IPS DF 6.9 (cell line): ENCODE measurements around the gene CMIP.

ENCODE experiments used
- DNase-seq: peaks from one replicate; pipeline ENCODE4 v3.0.0-alpha.2; 2013; ENCODE audit warnings: low read depth, low spot score
- H3K27ac ChIP-seq: one replicate; pipeline ENCODE4 v1.5.1; 2013; ENCODE audit warnings: low read length, control low read depth
- H3K27me3 ChIP-seq: 2 replicates; pipeline ENCODE4 v1.6.1; 2013; ENCODE audit warnings: mild to moderate bottlenecking, low read length; ENCODE audit not compliant: control insufficient read depth, insufficient read depth
- H3K36me3 ChIP-seq: 2 replicates; pipeline ENCODE4 v1.6.1; 2013; ENCODE audit warnings: low read length; ENCODE audit not compliant: control insufficient read depth, insufficient read depth
- H3K4me1 ChIP-seq: 2 replicates; pipeline ENCODE4 v1.6.1; 2013; ENCODE audit warnings: low read length; ENCODE audit not compliant: control insufficient read depth, insufficient read depth
- H3K4me3 ChIP-seq: 2 replicates; pipeline ENCODE4 v1.5.1; 2013; ENCODE audit warnings: mild to moderate bottlenecking, low read length
- H3K9me3 ChIP-seq: 2 replicates; pipeline ENCODE4 v1.6.1; 2013; ENCODE audit warnings: low read length, inconsistent platforms; ENCODE audit not compliant: control insufficient read depth, insufficient read depth
- WGBS: extraction: QIAGEN DNeasy Blood & Tissue Kit; methylation state at CpG from one replicate; pipeline ENCODE4 v1.1.7; 2013; ENCODE audit warnings: mixed read lengths, missing lambda C conversion rate; ENCODE audit not compliant: insufficient read length, insufficient coverage; 5-methylcytosine and 5-hydroxymethylcytosine counted together

CMIP gene

DNA sequence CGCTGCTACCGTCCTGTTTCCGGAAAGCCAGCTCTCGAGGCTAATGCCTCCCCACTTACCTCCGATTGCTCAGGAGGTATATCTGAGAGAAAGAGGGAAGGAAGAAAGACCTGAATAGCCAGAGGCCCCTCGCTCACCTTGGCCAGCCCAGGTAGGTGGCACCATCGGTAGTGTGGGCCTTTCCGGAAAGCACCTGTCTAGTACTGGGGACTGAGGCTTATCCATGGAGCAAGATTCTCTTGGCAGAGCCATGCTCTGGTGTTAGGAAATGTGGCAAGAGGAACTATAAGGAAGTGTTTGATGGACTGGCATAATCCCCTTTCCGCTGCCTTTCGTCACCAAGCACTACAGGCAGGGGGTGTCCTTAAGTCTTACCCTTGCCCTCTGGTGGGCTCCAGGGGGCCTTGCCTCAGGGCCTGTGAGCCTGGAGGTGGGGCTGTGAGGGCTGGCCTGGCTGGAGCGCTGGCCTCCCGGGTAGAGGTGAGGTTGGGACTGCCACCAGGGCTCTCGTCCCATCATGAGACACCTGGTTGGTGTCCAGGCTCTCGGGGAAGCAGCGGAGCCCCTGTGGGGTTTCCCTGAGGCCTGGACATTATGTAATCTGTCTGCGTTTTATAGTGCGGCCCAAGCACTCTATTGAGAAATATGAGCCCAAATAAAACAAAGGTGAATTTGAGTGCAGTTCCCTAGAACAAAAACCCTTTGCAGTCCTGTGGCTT is 2.9 kb downstream of the CMIP start:
- no peak overlapping the region for H3K4me3 ChIP-seq
- H3K27ac ChIP-seq: no peak overlapping the region
- H3K4me1 ChIP-seq: peaks cover 6% of the 10 kb centered on the region
- WGBS: no CpG with 5 or more reads among the region's 17 CpGs
- no peaks in the 10 kb centered on the region for H3K36me3 ChIP-seq
- no peaks in the 10 kb centered on the region for H3K9me3 ChIP-seq
- no peaks in the 10 kb centered on the region for H3K27me3 ChIP-seq
- no peak for DNase-seq

DNA sequence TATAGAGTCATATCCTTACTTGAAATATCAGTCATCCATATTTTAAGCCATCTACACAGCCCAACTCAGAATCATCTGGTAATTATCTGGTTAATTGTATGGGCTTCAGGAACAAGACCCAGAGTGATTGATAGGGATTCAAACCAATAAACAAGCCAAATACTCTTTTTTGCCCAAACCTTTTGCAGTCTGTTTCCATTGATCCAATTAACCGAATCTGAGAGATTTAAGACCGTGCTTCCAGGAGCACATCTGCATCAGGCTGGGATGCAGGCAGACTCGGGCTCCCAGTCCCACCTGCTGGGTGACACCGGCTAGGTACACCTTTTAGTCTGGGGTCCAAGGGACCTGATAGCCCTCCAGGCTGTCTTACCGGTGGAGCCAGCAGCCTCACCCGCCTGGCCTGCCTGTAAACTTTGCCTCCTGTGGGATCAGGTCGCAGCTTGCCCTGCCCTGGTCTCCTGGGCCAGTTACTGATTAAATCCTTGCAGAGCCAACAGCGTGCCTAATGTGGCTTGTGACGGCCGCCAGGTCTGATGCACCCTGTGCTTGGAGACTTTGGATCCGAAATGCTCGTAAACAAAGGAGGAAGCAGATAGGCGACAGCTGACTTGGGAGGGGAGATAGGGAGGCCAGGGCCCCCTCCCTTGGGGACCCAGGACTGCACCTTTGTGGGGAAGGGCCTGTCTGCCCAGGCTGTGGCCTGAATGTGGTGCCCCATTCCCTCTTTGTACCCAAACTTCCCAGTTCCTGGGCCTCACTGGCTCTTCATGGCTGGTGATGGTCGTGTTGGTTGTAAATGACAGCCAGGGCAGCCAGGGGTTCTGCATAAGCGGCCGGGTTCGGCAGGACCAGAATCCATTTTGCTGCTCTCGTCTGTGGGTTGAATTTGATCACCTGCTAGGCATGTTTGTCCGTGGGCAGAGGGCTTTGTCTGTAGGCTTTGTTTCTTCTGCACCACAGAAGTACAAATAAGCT is 3.8 kb downstream of the CMIP start:
- DNase-seq: no peak
- Histone ChIP-seq H3K27me3 (no peaks in the 10 kb centered on the region), H3K4me3 (no peak overlapping the region), H3K4me1 (peaks cover 6% of the 10 kb centered on the region), H3K36me3 (no peaks in the 10 kb centered on the region), H3K27ac (no peak overlapping the region), H3K9me3 (no peaks in the 10 kb centered on the region)
- WGBS: no CpG with 5 or more reads among the region's 19 CpGs

DNA sequence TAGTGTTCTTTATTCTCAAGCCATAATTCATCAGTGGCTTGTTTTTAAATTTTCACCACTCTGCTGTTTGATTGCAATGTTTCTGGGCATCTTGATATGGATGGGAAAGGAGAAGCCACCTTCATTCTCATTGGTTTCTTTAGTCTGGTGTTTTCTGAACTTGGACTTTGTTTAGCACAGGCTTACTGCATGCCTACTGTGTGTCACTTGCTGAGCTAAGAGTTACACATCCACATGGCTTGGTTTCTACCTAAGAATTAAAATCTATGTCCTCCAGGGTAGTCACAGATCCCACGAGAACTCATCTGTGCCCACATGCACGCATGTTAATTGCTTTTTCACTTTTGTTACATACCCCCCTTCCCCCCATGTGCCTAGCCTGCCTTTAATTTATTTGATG is 4.6 kb downstream of the CMIP start:
- Histone ChIP-seq H3K9me3 (no peaks in the 10 kb centered on the region), H3K27me3 (no peaks in the 10 kb centered on the region), H3K27ac (no peak overlapping the region), H3K4me3 (no peak overlapping the region), H3K4me1 (peaks cover 6% of the 10 kb centered on the region), H3K36me3 (no peaks in the 10 kb centered on the region)
- DNase-seq: no peak
- WGBS: no CpG with 5 or more reads among the region's 2 CpGs

DNA sequence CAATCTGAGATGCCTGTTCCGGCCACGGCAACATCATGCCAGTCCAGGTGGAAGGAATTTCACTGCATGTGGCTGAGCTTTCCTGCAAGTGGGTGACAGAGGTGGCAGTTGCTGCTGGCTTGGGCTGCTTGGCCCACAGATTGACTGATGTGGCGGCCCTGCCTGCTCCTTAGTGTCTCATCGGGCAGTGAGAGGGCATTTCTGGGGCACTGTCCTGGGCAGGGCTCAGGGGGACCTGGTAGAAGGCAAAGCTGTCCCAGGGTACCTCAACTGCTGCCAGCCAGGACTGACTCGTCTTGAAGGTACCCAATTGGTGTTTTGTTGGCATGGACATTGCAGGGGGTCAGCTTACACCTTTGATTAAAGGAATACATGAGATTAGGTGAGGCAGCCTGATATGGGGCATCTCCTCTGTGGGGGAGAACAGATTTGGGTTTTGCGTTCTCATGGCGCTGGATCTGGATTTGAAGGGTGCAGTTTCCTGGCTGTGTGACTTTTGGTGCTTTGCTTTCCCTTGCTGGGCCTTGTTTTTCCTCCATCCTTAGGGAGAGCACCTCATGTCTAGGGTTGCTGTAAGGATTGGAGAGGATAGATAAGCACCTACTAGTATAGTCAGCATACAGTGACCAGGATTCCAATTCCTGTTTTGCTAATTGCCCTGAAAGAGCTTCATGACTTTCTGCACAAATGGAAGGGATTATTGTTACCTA is 5.4 kb downstream of the CMIP start:
- Histone ChIP-seq H3K4me1 (peaks cover 6% of the 10 kb centered on the region), H3K27ac (no peak overlapping the region)
- no peak for DNase-seq

DNA sequence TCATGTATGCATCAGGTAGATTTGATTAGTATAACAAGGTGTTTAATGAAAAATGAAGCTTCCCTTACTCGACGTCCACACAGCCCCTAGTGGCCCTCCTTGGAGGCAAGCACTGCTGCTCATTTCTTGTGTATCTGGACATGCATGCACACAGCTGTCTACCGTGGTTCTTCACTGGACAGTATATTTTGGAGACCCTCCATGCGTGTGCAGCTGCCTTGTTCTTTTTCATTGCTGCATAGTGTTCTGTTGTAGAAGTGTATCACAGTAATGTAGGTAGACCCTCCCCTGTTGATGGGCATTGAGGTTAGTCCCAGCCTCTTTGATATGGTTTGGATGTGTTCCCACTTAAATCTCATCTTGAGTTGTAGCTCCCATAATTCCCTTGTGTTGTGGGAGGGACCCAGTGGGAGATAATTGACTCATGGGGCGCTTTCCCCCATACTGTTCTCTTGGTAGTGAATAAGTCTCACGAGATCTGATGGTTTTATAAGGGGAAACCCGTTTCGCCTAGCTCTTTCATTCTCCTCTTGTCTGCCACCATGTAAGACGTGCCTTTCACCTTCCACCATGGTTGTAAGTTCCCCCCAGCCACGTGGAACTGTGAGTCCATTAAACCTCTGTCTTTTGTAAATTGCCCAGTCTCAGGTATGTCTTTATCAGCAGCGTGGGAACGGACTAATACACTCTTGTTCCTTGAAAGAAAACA is 6.3 kb downstream of the CMIP start:
- Histone ChIP-seq H3K27ac (no peak overlapping the region), H3K4me3 (no peak overlapping the region), H3K9me3 (no peaks in the 10 kb centered on the region), H3K4me1 (peaks cover 7% of the 10 kb centered on the region), H3K36me3 (no peaks in the 10 kb centered on the region), H3K27me3 (no peaks in the 10 kb centered on the region)
- WGBS: no CpG with 5 or more reads among the region's 12 CpGs
- DNase-seq: no peak

More for the DNA sequence above, 5.4 kb downstream of the CMIP start:
- Histone ChIP-seq H3K36me3 (no peaks in the 10 kb centered on the region), H3K4me3 (no peak overlapping the region), H3K27me3 (no peaks in the 10 kb centered on the region), H3K9me3 (no peaks in the 10 kb centered on the region)
- no CpG with 5 or more reads among the region's 7 CpGs for WGBS

DNA sequence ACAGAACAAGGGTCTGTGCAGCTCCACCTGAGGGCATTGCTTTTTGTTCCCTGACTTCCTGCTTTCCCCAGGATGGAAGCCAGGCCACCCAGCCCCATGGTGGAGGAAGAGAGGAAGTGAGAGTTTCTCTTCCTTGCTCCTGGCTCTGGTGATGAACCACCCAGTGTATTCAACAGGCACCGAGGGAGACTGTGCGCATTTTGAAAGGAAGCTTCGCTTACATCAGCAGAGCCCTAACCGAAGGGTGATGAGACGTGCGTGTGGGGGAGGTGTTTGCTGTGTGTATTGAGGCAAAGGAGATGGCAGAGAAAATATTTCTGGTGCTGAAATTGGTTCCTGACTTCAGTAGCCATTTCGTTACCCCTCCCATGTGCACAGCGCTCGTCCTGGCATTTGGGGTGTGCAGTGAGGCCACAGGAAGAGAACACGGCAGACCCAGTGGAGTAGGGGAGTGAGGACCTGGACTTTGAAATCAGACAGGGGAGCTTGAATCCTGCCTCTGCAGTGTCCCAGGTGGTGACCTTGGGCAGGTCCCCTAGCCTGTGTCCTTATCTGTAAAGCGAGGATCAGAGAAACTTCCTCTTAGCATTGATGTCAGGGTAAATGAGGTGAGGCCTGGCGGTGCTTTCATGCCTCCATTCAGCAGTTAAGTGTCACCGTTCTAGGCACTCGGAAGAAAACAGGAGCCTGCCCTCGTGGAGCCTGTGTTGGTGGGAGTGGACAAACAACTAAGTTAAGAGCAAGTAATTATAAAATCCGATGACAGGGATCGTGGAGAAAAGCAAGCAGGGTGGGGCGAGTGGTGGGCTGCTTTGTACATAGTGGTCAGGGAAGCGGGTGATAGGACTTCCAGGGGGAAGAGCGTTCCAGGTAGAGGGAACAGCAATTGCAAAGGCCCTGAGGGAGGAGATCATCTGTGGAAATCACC is 7.4 kb downstream of the CMIP start:
- Histone ChIP-seq H3K27me3 (no peaks in the 10 kb centered on the region), H3K4me3 (no peak overlapping the region), H3K9me3 (no peaks in the 10 kb centered on the region), H3K4me1 (peaks cover 7% of the 10 kb centered on the region), H3K36me3 (no peaks in the 10 kb centered on the region), H3K27ac (no peak overlapping the region)
- no CpG with 5 or more reads among the region's 20 CpGs for WGBS
- no peak for DNase-seq

DNA sequence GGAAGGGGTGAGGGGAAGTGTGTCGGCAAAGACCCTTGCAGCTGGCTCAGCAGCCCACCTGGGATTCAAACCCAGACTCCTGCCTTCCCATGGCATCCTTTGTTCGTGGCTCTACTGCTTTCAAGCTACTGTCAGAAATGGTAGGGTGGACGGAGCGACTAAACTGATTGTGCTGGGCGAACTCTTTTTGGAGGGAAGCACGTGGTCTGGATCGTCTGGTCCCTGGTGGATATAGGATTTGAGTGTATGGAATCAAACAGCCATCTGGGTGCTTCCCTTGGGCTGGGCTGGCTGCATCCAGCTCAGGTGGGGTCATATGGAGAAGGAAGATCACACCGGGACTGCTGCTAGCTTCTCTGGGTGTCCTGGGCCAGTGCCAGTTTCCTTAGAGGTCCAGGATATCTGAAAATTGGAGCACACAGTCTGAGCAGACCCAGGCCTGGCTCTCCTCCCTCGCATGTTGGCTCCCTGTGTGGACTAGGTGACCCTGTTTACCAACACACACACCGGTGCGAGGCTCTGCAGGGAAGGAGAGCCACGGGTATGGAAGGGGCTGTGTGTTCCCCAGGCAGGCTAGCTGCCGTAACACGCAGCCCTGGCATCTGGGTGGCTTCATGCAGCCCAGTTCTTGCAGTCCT is 8.6 kb downstream of the CMIP start:
- DNase-seq: no peak
- no peak overlapping the region for H3K4me3 ChIP-seq
- H3K27ac ChIP-seq: no peak overlapping the region
- H3K9me3 ChIP-seq: no peaks in the 10 kb centered on the region
- no peaks in the 10 kb centered on the region for H3K36me3 ChIP-seq
- H3K4me1 ChIP-seq: peaks cover 3% of the 10 kb centered on the region
- no CpG with 5 or more reads among the region's 14 CpGs for WGBS
- H3K27me3 ChIP-seq: no peaks in the 10 kb centered on the region

DNA sequence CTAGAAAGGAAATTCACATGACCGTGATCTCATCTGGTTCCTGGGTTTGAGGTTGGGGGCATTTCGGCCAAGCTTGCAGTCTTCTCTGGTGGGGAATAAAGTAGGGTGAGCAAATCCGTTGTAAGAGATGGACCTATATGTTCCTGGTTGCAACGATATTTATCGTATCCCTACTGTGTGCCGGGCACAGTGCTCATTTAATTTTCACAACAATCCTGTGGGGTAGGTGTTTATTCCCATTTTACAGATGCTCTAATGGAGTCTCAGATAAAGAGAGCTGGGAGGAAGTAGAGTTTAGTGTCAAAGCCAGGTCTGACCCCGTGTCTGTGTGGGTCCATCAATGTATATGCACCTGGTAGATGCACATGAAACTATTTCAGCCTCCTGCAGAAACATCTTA is 9.4 kb downstream of the CMIP start:
- H3K36me3 ChIP-seq: peaks cover 3% of the 10 kb centered on the region; the same call in 1 of the 2 replicates
- no peak overlapping the region for H3K27ac ChIP-seq
- H3K4me1 ChIP-seq: peaks cover 3% of the 10 kb centered on the region
- DNase-seq: no peak
- no peaks in the 10 kb centered on the region for H3K9me3 ChIP-seq
- H3K4me3 ChIP-seq: no peak overlapping the region
- no peaks in the 10 kb centered on the region for H3K27me3 ChIP-seq
- no CpG with 5 or more reads among the region's 7 CpGs for WGBS

DNA sequence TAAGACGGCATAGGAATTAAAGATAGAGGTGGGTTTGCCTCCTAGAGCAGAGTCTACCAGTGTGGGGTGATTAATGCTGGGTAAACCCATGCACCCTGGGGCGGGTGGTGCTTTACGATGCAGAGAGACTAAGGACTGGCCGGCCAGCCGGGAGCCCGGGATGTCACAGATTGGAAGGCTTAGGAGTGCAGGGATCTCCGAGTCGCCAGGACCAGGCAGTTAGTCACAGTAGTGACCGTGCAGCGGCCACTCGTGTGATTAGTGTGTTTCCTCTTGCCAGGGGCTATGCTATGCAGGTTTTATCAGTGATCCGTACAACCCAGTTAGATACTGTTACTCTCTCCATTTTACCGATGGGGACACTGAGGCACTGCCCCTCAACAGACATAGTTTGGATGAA is 10.4 kb downstream of the CMIP start:
- peaks cover 3% of the 10 kb centered on the region for H3K4me1 ChIP-seq
- no peak for DNase-seq
- H3K27ac ChIP-seq: no peak overlapping the region
- no peaks in the 10 kb centered on the region for H3K27me3 ChIP-seq
- H3K4me3 ChIP-seq: no peak overlapping the region
- WGBS: no CpG with 5 or more reads among the region's 13 CpGs
- H3K9me3 ChIP-seq: no peaks in the 10 kb centered on the region
- peaks cover 4% of the 10 kb centered on the region; the same call in 1 of the 2 replicates for H3K36me3 ChIP-seq
